Thyroid gland (tissue), 4 donors: ENCODE measurements around the gene C5orf47.

Experiments
- POLR2A ChIP-seq, 2 donors: fragments of 450-650 bp; IDR thresholded peaks; one replicate each; pipeline ENCODE4 v1.6.1; 2017; ENCODE audit warnings: antibody characterized with exemption in 2 of 2, mild to moderate bottlenecking in 2 of 2, moderate library complexity in 1 of 2
- TF ChIP-seq, protein P1 (sequence below), 6 experiments: fragments of 200-600 bp in 3 of 6; fragments of 450-650 bp in 3 of 6; sonication (generic) in 3 of 6; IDR thresholded peaks; one replicate each; pipeline ENCODE4 v1.5.1; 2016 to 2019; ENCODE audit warnings: antibody characterized with exemption in 6 of 6, mild to moderate bottlenecking in 2 of 6, inconsistent platforms in 1 of 6, moderate library complexity in 1 of 6

DNA sequence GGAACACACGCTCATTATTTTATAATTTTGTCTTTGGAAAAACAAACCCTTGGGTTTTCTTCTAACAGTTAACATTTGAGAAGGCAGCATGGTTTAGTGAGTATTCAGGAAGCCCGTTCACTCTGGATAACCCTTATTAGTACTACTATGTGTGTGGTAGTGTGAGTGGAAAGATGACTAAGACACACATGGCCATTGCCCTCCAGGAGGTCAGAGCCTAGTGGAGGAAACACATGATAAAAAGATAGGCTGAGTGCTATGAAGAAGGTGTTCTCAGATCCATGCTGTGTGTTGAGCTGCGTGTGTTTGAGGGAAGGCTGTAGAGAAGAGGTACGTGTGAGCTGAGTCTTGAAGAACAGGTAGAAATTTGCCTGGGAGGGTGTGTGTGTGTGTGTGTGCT lies 8.4 kb downstream of the C5orf47 start:
- TF ChIP-seq, protein P1, sequence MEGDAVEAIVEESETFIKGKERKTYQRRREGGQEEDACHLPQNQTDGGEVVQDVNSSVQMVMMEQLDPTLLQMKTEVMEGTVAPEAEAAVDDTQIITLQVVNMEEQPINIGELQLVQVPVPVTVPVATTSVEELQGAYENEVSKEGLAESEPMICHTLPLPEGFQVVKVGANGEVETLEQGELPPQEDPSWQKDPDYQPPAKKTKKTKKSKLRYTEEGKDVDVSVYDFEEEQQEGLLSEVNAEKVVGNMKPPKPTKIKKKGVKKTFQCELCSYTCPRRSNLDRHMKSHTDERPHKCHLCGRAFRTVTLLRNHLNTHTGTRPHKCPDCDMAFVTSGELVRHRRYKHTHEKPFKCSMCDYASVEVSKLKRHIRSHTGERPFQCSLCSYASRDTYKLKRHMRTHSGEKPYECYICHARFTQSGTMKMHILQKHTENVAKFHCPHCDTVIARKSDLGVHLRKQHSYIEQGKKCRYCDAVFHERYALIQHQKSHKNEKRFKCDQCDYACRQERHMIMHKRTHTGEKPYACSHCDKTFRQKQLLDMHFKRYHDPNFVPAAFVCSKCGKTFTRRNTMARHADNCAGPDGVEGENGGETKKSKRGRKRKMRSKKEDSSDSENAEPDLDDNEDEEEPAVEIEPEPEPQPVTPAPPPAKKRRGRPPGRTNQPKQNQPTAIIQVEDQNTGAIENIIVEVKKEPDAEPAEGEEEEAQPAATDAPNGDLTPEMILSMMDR (IDR thresholded peaks at IDR 0.05) = no peak
- no peak for TF ChIP-seq POLR2A (IDR thresholded peaks at IDR 0.05)
